OCI-LY7 (cell line): ENCODE measurements around the gene NXF3.

Experiments used
- CTCF ChIP-seq: fragments of 200-600 bp; sonication (generic); conservative IDR thresholded peaks from 2 replicates; pipeline ENCODE4 v1.5.1; 2014; ENCODE audit warnings: mild to moderate bottlenecking, antibody characterized with exemption, low read length, moderate library complexity, mixed read lengths
- EZH2phosphoT487 ChIP-seq: fragments of 200-600 bp; sonication (generic); IDR thresholded peaks from 2 replicates; pipeline ENCODE4 v1.6.1; 2018; ENCODE audit warnings: low read depth, borderline replicate concordance, mild to moderate bottlenecking, mixed run types, antibody characterized with exemption, low read length, moderate library complexity, mixed read lengths

- no peak for TF ChIP-seq CTCF
- no peak for TF ChIP-seq EZH2phosphoT487
Observed at GRCh38 chrX:103124284-103124683, 31.3 kb upstream of the NXF3 start.
